ENCODE results near the gene LMX1A.

DNA sequence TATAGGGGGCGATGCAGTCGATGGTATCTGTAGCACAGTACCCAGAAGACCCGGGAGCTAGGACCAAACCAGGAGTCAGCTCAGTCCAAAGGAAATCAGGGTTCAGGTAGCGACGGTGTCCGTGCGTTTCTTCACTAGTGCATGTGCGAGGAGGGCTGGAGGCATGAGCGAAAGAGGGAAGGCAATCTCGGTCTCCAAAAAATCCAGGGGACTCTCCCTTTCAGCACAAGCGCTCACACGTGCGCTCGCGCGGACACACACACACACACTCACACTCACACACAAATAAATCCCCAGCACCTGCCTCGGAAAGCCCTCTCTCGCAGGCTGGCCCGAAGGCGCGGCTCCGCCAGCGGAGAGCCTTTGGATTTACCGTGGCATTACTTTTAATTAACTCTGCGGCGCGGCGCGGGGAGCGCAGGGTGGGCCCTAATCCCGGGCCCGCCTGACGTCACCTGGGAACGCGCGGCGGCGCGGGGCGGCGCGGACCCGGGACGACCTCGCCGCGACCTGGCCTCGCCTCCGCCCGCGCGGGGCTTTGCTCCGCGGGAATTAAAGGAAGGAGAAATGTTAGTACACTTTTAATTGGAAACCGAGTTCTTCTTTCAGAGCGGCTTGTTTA is 121.2 kb downstream of the LMX1A start:
- TF ChIP-seq GATA2 (IDR thresholded peaks at IDR 0.05; ENCODE audit: low read depth, low read length) (no peak), GATA3 (IDR thresholded peaks at IDR 0.05; ENCODE audit: low read depth, low read length) (no peak)
